HepG2 (cell line): Measurements from ENCODE around the gene TOR4A.

ENCODE experiments used
- CTCF ChIP-seq: sonication (generic); formaldehyde crosslinking; IDR thresholded peaks from 2 replicates; pipeline ENCODE4 v1.5.0; 2020; ENCODE audit warnings: mild to moderate bottlenecking, missing genetic modification reagents, moderate library complexity
- FOXA1 ChIP-seq, 2 experiments: fragments of 450-650 bp in 1 of 2; sonication (generic) in 1 of 2; formaldehyde crosslinking in 1 of 2; IDR thresholded peaks; 2 replicates each; pipeline versions ENCODE4 v1.4.0 to v1.6.1; 2016 to 2020; ENCODE audit warnings: missing genetic modification reagents in 1 of 2
- HOMEZ ChIP-seq: IDR thresholded peaks from 2 replicates; pipeline ENCODE4 v1.6.1; 2016; ENCODE audit warnings: low read depth
- KAT7 ChIP-seq: IDR thresholded peaks from 2 replicates; pipeline ENCODE4 v1.6.1; 2018; ENCODE audit warnings: borderline replicate concordance, missing compliant biosample characterization
- KIAA2018 ChIP-seq: sonication (generic); formaldehyde crosslinking; IDR thresholded peaks from 2 replicates; pipeline ENCODE4 v1.5.0; 2020; ENCODE audit warnings: mild to moderate bottlenecking, missing genetic modification reagents, borderline replicate concordance
- POLR2A ChIP-seq, 2 experiments: IDR thresholded peaks; 2 replicates each; pipeline ENCODE4 v1.6.1; 2011; ENCODE audit warnings: low read depth in 2 of 2, low read length in 2 of 2, mild to moderate bottlenecking in 1 of 2, moderate library complexity in 1 of 2; ENCODE audit not compliant: insufficient read depth in 1 of 2
- PREB ChIP-seq: sonication (generic); formaldehyde crosslinking; IDR thresholded peaks from 2 replicates; pipeline ENCODE4 v1.4.0; 2020; ENCODE audit warnings: missing genetic modification reagents
- TEF ChIP-seq: sonication (generic); formaldehyde crosslinking; IDR thresholded peaks from 2 replicates; pipeline ENCODE4 v1.5.0; 2020; ENCODE audit warnings: missing genetic modification reagents
- ZFP62 ChIP-seq: sonication (generic); formaldehyde crosslinking; IDR thresholded peaks from 2 replicates; pipeline ENCODE4 v1.4.0; 2020; ENCODE audit warnings: missing genetic modification reagents
- ZNF180 ChIP-seq: sonication (generic); formaldehyde crosslinking; IDR thresholded peaks from 2 replicates; pipeline ENCODE4 v1.4.0; 2020; ENCODE audit warnings: low read depth, missing genetic modification reagents, borderline replicate concordance
- ZNF251 ChIP-seq: sonication (generic); formaldehyde crosslinking; IDR thresholded peaks from 2 replicates; pipeline ENCODE4 v1.9.0; 2021; ENCODE audit warnings: mild to moderate bottlenecking, missing genetic modification reagents
- ZNF543 ChIP-seq: sonication (generic); formaldehyde crosslinking; IDR thresholded peaks from 2 replicates; pipeline ENCODE4 v1.4.0; 2020; ENCODE audit warnings: mild to moderate bottlenecking, missing genetic modification reagents
- ZNF577 ChIP-seq: sonication (generic); formaldehyde crosslinking; IDR thresholded peaks from 2 replicates; pipeline ENCODE4 v1.4.0; 2020; ENCODE audit warnings: mild to moderate bottlenecking, low read depth, missing genetic modification reagents, borderline replicate concordance

GRCh38 chr9:137295849-137296669 is 18.5 kb downstream of the TOR4A start:
- TF ChIP-seq PREB (no peak), ZNF180 (no peak), HOMEZ (no peak), POLR2A (IDR thresholded peaks at IDR 0.05; ENCODE audit: insufficient read depth in 1 of 2, low read depth in 2 of 2, low read length in 2 of 2) (no peak), CTCF (CRISPR knock-in tag) (no peak), ZNF543 (CRISPR knock-in tag) (no peak), KIAA2018 (CRISPR knock-in tag) (no peak), FOXA1 (IDR thresholded peaks at IDR 0.05) (no peak), FOXA1 (CRISPR knock-in tag; IDR thresholded peaks at IDR 0.05) (no peak), TEF (CRISPR knock-in tag) (no peak), ZNF577 (no peak), ZNF251 (no peak), KAT7 (no peak), ZFP62 (CRISPR knock-in tag) (no peak)
